ENCODE results near the gene RAD51B.

Gene RAD51B

GRCh38 chr14:68375376-68375775 is 555.8 kb downstream of the RAD51B start:
- Mint-ChIP-seq H3K36me3 (no peaks in the 10 kb centered on the region), H3K4me1 (peaks cover 29% of the 10 kb centered on the region), H3K4me3 (no peak overlapping the region), H3K27ac (no peak overlapping the region), H3K9me3 (no peaks in the 10 kb centered on the region)
- ATAC-seq = no peak
- no peak for DNase-seq (ENCODE audit: low spot score in 2 of 2)

- H3K4me1 Mint-ChIP-seq = peaks cover 29% of the 10 kb centered on the region
- DNase-seq (ENCODE audit: low spot score in 2 of 2) (no peak), ATAC-seq (no peak)
- no peaks in the 10 kb centered on the region for H3K36me3 Mint-ChIP-seq
- H3K4me3 Mint-ChIP-seq = no peak overlapping the region
- H3K9me3 Mint-ChIP-seq = no peaks in the 10 kb centered on the region
- H3K27ac Mint-ChIP-seq = no peak overlapping the region
Observed at GRCh38 chr14:68376067-68376779, 556.6 kb downstream of the RAD51B start.

DNA sequence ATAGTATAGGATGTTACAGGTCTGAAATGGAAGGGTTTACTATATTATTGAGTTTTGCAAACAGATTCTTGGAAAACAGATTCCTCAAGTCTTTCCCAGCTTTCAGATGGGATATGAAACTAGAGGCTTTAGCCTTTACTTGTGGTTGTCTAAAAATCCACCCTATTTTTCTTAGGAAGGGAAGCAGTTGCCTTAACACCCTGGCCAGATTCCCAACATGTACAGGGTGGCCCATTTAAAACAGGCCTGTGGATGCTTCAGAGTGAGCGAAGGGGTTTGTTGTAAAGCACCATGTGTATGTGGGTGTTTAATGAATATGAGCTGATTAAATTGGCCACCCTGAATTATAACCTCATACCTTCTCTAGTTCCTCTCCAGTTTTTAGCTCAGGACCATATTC is 557.4 kb downstream of the RAD51B start:
- Mint-ChIP-seq H3K9me3 (no peaks in the 10 kb centered on the region), H3K27ac (peak overlapping the region; percentile 67), H3K4me1 (peaks cover 24% of the 10 kb centered on the region), H3K4me3 (peak overlapping the region; percentile 21), H3K36me3 (no peaks in the 10 kb centered on the region)
- ATAC-seq = no peak
- DNase-seq (ENCODE audit: low spot score in 2 of 2) = no peak

DNA sequence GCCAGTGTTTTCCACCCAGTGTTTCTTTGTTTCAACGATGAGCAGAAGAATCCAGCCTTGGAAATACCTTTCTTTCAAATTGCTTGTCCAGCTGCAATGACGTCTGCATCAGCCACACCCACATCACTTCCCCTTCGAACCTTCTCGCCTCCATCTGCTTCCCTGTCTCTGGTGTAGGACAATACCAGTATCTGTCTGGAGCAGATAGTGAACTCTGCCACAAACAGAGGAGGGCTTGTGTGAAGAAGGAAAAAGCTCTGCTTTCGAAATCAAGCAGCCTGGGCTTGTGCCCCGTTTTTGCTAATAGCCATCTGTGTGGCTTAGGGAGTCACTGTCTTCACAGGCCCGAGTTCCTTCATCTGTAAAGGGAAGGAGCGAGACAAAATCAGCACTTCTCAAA is 557.9 kb downstream of the RAD51B start:
- no peak for DNase-seq (ENCODE audit: low spot score in 2 of 2)
- no peak for ATAC-seq
- Mint-ChIP-seq H3K4me3 (peak overlapping the region; percentile 21), H3K4me1 (peaks cover 23% of the 10 kb centered on the region), H3K36me3 (no peaks in the 10 kb centered on the region), H3K9me3 (no peaks in the 10 kb centered on the region), H3K27ac (peak overlapping the region; percentile 67)

GRCh38 chr14:68379510-68380328 is 560.1 kb downstream of the RAD51B start:
- peak; percentile 96 for ATAC-seq
- Mint-ChIP-seq H3K4me1 (peaks cover 31% of the 10 kb centered on the region), H3K4me3 (peak overlapping the region; percentile 20), H3K9me3 (no peaks in the 10 kb centered on the region), H3K27ac (peak overlapping the region; percentile 86), H3K36me3 (no peaks in the 10 kb centered on the region)
- no peak for DNase-seq (ENCODE audit: low spot score in 2 of 2)

- Mint-ChIP-seq H3K36me3 (no peaks in the 10 kb centered on the region), H3K27ac (peak overlapping the region; percentile 86), H3K4me3 (peak overlapping the region; percentile 20), H3K4me1 (peaks cover 31% of the 10 kb centered on the region), H3K9me3 (no peaks in the 10 kb centered on the region)
- DNase-seq (ENCODE audit: low spot score in 2 of 2) (no peak), ATAC-seq (peak; percentile 80)
Observed at GRCh38 chr14:68380329-68380741, 560.8 kb downstream of the RAD51B start.

- Mint-ChIP-seq H3K4me1 (peaks cover 17% of the 10 kb centered on the region), H3K27ac (no peak overlapping the region), H3K36me3 (no peaks in the 10 kb centered on the region), H3K9me3 (no peaks in the 10 kb centered on the region), H3K4me3 (no peak overlapping the region)
- ATAC-seq (no peak), DNase-seq (ENCODE audit: low spot score in 2 of 2) (no peak)
Observed at GRCh38 chr14:68384335-68384734, 564.8 kb downstream of the RAD51B start.

DNA sequence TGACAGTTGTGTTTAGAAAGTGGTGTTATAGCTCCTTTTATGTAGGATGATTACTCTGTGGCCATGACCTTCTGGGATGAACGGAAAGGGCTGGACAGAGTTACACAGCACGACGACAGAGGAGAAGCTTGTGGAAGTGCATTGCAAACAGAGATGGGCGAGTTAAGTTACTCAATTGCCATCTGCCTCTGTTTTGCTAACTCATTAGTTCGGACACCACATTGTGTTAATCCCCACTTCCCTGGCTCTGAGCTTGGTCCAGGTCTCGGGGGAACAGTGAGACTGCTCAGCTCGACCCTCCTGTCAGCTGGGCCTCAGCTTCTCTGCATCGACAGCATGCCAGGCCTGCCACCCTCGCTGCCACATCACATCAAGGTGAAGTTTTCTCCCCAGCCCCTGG is 565.3 kb downstream of the RAD51B start:
- H3K9me3 Mint-ChIP-seq = no peaks in the 10 kb centered on the region
- H3K4me1 Mint-ChIP-seq = peaks cover 13% of the 10 kb centered on the region
- H3K4me3 Mint-ChIP-seq = no peak overlapping the region
- no peaks in the 10 kb centered on the region for H3K36me3 Mint-ChIP-seq
- no peak overlapping the region for H3K27ac Mint-ChIP-seq
- DNase-seq (ENCODE audit: low spot score in 2 of 2) (no peak), ATAC-seq (no peak)

DNA sequence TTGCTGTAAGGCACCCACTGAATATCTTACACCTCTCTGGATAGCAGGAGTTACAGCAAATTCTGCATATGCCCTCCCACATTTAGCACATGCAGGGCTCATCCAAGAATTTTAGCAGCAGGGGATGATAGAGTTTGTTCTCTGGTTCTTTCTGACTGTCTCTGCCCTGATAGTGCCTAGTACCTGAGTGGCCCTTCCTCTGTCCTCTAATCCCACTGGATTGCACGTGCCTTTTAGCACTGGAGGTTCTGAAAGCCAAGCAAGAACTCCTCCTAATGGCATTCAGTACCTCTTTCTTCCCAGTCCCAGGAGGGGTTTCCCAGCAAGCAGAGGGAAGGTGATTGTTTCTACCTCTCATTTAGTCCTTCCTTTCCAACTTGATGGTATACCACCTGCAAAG is 566.9 kb downstream of the RAD51B start:
- DNase-seq (ENCODE audit: low spot score in 2 of 2) (no peak), ATAC-seq (no peak)
- peaks cover 9% of the 10 kb centered on the region for H3K4me1 Mint-ChIP-seq
- no peak overlapping the region for H3K4me3 Mint-ChIP-seq
- H3K36me3 Mint-ChIP-seq = no peaks in the 10 kb centered on the region
- no peak overlapping the region for H3K27ac Mint-ChIP-seq
- no peaks in the 10 kb centered on the region for H3K9me3 Mint-ChIP-seq

DNA sequence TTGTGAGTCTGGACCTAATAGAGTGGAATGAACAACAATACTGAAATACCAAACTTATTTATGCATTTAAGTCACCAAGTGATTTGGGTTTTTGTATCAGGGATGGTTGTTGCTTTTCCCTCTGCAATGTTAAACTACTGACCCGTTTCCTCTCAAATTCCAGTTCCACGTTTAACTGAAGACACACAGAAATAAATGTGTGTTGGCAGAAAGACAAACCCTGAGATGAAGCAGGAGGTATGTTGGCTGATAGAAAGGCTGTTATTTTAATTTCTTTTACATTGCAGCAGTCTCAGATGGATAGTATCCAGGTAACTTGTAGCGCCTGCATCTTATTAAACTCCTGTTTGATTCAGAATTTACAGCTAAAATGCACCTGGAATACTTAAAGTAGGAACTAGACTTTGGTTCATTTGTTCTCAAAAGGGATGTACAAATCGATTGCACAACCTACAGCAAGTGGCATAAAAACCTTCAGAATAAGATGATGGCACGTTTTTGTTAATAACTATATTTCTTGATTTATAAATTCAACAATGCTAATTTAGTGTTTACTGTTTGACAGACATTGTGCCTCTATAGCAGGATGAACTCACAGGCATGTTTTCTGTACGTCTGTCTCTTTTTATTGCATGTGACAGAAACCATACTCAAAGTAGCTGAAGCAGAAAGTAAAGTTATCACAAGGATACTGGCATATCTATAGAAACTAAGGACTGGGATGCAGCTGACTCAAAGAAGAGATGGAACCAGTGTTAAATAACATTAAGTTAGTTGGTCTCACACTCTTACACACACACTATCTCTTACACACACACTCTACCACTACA is 567.6 kb downstream of the RAD51B start:
- Mint-ChIP-seq H3K4me1 (peaks cover 11% of the 10 kb centered on the region), H3K9me3 (no peaks in the 10 kb centered on the region), H3K4me3 (no peak overlapping the region), H3K27ac (no peak overlapping the region), H3K36me3 (no peaks in the 10 kb centered on the region)
- ATAC-seq (no peak), DNase-seq (ENCODE audit: low spot score in 2 of 2) (no peak)

- no peak overlapping the region for H3K4me3 Mint-ChIP-seq
- H3K36me3 Mint-ChIP-seq = no peaks in the 10 kb centered on the region
- H3K9me3 Mint-ChIP-seq = no peaks in the 10 kb centered on the region
- H3K4me1 Mint-ChIP-seq = peaks cover 12% of the 10 kb centered on the region
- H3K27ac Mint-ChIP-seq = no peak overlapping the region
- DNase-seq (ENCODE audit: low spot score in 2 of 2) (no peak), ATAC-seq (no peak)
Observed at GRCh38 chr14:68389943-68390342, 570.4 kb downstream of the RAD51B start.

GRCh38 chr14:68390741-68391140 is 571.2 kb downstream of the RAD51B start:
- no peaks in the 10 kb centered on the region for H3K36me3 Mint-ChIP-seq
- H3K27ac Mint-ChIP-seq = no peak overlapping the region
- H3K9me3 Mint-ChIP-seq = no peaks in the 10 kb centered on the region
- H3K4me3 Mint-ChIP-seq = no peak overlapping the region
- H3K4me1 Mint-ChIP-seq = peaks cover 17% of the 10 kb centered on the region
- ATAC-seq (no peak), DNase-seq (ENCODE audit: low spot score in 2 of 2) (no peak)

DNA sequence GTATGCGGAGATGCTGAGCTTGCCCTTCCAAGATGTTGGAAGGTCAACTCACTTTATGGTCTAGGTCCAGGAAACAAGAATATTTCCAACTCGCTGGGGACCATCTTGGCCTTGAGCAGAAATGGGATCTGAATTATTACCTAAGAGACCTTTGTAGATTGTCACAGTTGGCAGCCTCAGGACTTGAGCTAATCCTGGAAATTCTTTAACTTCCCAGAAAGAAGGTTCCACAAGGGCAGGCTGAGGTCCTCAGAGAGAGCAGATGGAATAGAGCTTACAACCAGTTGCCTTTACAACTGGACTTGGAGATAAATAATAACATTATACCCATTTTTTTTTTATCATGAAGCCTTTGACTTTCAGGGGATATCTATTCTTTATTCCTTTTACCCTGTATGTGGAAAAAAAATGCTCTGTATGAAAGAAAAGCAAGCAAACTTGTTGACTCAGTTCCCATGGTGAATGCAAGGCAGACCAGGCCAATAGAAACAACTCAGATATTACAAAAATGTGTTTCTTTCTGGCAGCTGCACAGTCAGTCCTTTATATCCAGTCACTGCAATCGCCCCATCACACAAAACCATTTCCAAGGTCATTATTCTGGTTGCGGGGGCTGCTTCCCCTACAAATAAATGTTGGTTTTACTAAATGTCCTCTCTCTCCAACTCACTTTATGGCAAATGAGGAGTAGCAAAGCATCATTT is 571.9 kb downstream of the RAD51B start:
- H3K9me3 Mint-ChIP-seq = no peaks in the 10 kb centered on the region
- ATAC-seq (no peak), DNase-seq (ENCODE audit: low spot score in 2 of 2) (no peak)
- peaks cover 19% of the 10 kb centered on the region for H3K4me1 Mint-ChIP-seq
- H3K27ac Mint-ChIP-seq = peak overlapping the region; percentile 75
- H3K36me3 Mint-ChIP-seq = no peaks in the 10 kb centered on the region
- H3K4me3 Mint-ChIP-seq = no peak overlapping the region

DNA sequence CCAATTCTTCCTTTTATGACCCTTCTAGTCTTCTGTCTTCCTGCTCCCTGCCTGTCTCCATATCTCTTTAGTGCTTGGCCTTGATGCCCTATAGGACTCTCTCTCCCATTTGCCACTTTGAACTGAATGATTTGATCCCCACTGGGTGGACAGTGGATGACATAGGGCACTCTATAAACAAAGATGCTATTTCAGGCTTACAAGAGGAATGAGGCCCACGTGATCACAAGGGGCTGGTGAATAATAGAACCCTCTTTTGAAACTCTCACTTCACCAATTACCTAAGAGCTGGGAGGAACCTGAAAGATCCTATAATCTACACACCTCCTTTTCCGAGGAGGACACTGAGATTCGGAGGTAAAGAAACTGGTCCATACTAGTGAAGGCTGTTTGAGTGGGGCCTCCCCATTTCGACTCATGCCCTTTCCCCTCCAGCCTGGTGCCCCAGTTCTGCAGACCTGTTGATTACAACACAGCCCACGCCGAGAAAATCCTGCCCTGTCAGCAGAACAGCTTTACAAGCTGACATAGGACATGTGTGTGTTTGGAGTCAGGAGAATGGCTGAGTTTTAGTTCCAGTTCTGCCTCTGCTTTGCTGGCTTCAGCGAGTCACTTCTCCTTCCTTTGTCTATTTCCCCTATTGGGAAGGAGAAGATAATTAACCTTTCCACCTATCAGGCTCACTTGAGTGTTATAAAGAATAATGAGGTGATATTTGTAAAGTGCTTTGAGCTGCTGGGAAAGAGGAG is 573.0 kb downstream of the RAD51B start:
- peak overlapping the region; percentile 75 for H3K27ac Mint-ChIP-seq
- DNase-seq (ENCODE audit: low spot score in 2 of 2) (no peak), ATAC-seq (peak; percentile 76)
- no peaks in the 10 kb centered on the region for H3K36me3 Mint-ChIP-seq
- H3K4me1 Mint-ChIP-seq = peaks cover 19% of the 10 kb centered on the region
- H3K9me3 Mint-ChIP-seq = no peaks in the 10 kb centered on the region
- H3K4me3 Mint-ChIP-seq = peak overlapping the region; percentile 18
